SK-N-SH (cell line): Measurements from ENCODE around the gene CISD3.
A peak's percentile ranks its signal among the peaks of the same experiment; 100 is the strongest.

Source experiments
- CHD2 ChIP-seq: fragments of 150-350 bp; IDR thresholded peaks from 2 replicates; pipeline ENCODE4 v1.6.1; 2018; ENCODE audit warnings: low read length; ENCODE audit not compliant: partially characterized antibody
- FOSL2 ChIP-seq: IDR thresholded peaks from 2 replicates; pipeline ENCODE4 v1.4.0; 2012; ENCODE audit warnings: low read depth, mild to moderate bottlenecking, moderate library complexity, borderline replicate concordance
- NRF1 ChIP-seq: IDR thresholded peaks from 2 replicates; pipeline ENCODE4 v1.6.1; 2012; ENCODE audit warnings: low read depth, mild to moderate bottlenecking, low read length
- POLR2AphosphoS5 ChIP-seq: IDR thresholded peaks from 2 replicates; pipeline ENCODE4 v1.6.1; 2012; ENCODE audit warnings: low read depth, low read length
- RAD21 ChIP-seq: IDR thresholded peaks from 2 replicates; pipeline ENCODE4 v1.6.1; 2012; ENCODE audit warnings: mild to moderate bottlenecking, low read length
- RXRA ChIP-seq: IDR thresholded peaks from 2 replicates; pipeline ENCODE4 v1.4.0; 2012; ENCODE audit warnings: low read depth, mild to moderate bottlenecking, borderline replicate concordance
- TAF1 ChIP-seq: IDR thresholded peaks from 2 replicates; pipeline ENCODE4 v1.6.1; 2012; ENCODE audit warnings: low read depth, mild to moderate bottlenecking, low read length, moderate library complexity, borderline replicate concordance
- TEAD4 ChIP-seq: IDR thresholded peaks from 2 replicates; pipeline ENCODE4 v1.4.0; 2012; ENCODE audit warnings: mild to moderate bottlenecking, borderline replicate concordance; ENCODE audit not compliant: insufficient read depth
- TF ChIP-seq, protein P1 (sequence below): fragments of 200-600 bp; sonication (generic); IDR thresholded peaks from 2 replicates; pipeline ENCODE4 v1.6.1; 2017; ENCODE audit warnings: antibody characterized with exemption, mild to moderate bottlenecking, moderate library complexity
- TF ChIP-seq, protein P2 (sequence below): IDR thresholded peaks from 2 replicates; pipeline ENCODE4 v1.4.0; 2012; ENCODE audit warnings: low read depth
- TF ChIP-seq, protein P3 (sequence below): IDR thresholded peaks from 2 replicates; pipeline ENCODE4; 2012

DNA sequence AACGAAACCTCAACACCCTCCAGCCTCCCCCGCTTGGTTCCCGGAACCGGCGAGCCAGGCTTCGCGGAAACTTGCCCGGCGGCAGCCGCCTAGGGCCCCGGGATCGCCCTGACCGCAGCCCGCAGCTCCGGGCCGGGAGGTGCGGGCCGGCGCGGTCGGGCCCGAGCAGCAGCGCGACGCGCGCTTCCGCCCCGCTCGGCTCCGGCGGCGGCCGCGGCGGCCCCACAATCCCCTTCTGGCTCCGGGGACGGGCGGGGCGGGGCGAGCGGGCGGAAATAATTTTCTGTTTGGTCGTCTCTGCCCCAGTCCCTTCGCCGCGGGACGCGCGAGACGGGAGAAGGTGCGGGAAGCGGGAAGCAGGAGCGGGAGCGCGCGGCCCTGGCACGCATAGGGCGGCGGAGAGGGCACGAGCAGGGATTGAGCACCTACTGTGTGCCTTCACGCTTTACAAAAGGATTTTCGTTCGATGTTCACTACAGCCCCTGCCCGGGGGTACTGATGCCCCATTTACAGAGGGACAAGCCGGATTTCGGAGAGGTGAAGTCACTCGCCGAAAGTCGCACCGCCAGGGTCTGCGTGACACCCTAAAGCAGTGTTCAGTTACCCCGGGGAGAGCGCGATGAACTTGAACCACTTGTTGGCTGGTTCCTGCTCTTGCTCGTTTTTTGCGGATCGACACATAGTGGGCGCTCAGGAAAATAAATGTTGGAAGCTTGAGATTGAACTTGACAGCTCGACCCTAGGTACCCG lies 27.8 kb upstream of the CISD3 start:
- TF ChIP-seq TEAD4 (no peak), TAF1 (0 out of 2 replicates have a peak, but pooled peaks have one; percentile 35), NRF1 (no peak), RXRA (no peak), POLR2AphosphoS5 (peak; percentile 73), FOSL2 (no peak), CHD2 (peak; percentile 97), RAD21 (no peak)
- TF ChIP-seq, protein P1, sequence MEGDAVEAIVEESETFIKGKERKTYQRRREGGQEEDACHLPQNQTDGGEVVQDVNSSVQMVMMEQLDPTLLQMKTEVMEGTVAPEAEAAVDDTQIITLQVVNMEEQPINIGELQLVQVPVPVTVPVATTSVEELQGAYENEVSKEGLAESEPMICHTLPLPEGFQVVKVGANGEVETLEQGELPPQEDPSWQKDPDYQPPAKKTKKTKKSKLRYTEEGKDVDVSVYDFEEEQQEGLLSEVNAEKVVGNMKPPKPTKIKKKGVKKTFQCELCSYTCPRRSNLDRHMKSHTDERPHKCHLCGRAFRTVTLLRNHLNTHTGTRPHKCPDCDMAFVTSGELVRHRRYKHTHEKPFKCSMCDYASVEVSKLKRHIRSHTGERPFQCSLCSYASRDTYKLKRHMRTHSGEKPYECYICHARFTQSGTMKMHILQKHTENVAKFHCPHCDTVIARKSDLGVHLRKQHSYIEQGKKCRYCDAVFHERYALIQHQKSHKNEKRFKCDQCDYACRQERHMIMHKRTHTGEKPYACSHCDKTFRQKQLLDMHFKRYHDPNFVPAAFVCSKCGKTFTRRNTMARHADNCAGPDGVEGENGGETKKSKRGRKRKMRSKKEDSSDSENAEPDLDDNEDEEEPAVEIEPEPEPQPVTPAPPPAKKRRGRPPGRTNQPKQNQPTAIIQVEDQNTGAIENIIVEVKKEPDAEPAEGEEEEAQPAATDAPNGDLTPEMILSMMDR, result no peak
- TF ChIP-seq, protein P2, sequence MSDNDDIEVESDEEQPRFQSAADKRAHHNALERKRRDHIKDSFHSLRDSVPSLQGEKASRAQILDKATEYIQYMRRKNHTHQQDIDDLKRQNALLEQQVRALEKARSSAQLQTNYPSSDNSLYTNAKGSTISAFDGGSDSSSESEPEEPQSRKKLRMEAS, result no peak; the same call in 1 of the 2 replicates
- TF ChIP-seq, protein P3, sequence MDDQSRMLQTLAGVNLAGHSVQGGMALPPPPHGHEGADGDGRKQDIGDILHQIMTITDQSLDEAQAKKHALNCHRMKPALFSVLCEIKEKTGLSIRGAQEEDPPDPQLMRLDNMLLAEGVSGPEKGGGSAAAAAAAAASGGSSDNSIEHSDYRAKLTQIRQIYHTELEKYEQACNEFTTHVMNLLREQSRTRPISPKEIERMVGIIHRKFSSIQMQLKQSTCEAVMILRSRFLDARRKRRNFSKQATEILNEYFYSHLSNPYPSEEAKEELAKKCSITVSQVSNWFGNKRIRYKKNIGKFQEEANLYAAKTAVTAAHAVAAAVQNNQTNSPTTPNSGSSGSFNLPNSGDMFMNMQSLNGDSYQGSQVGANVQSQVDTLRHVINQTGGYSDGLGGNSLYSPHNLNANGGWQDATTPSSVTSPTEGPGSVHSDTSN, result no peak
